Measurements from ENCODE around the gene GCN1. TPM values are rescaled to one million over a fixed set of nuclear protein-coding genes. Genes with fewer than 3 reads are reported as not detected.
A peak's percentile ranks its signal among the peaks of the same experiment; 100 is the strongest.

GCN1 gene
- total RNA-seq, 6 donors from 2014 or later = 48.1 to 140 (median 69.6) TPM

DNA sequence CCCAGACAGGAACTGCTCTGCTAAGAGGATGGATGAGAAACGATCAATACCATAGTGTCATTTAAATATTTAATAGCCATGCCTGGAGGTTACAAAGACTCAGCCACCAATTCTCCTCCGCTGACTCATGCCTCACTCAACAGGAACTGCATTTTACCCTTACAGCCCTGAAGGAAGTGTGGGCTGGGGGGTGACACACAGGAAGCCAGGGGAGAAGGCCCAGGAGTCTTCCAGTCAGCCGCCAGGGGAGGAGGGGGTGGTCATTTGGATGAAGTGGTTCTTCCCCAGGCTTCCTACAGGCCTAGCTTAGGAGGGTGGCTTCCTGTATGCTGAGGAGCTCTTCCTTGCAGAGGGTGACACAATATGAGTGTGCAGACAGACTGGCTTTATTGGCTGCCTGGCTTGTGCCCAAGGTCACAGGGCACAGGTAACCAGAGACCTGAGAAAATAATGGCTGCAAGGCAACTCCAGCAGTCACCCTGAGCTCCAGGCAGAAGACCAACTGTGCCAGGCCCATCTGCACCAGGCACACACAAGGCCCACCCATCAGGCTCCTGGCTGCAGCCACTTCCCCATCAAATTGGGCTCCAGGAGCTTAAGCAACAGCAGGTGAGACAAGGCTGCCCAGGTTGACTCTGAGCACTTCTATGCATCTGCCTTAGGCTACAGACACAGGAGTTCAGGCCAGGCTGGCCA lies 36.9 kb upstream of the GCN1 start:
- TF ChIP-seq POLR2A (IDR thresholded peaks at IDR 0.05) = no peak
- TF ChIP-seq EP300 (IDR thresholded peaks at IDR 0.05) = peak in 2 of 4 donors; percentile 44
- TF ChIP-seq POLR2AphosphoS5 (IDR thresholded peaks at IDR 0.05) = peak; percentile 73 to 98
- TF ChIP-seq, protein P1, sequence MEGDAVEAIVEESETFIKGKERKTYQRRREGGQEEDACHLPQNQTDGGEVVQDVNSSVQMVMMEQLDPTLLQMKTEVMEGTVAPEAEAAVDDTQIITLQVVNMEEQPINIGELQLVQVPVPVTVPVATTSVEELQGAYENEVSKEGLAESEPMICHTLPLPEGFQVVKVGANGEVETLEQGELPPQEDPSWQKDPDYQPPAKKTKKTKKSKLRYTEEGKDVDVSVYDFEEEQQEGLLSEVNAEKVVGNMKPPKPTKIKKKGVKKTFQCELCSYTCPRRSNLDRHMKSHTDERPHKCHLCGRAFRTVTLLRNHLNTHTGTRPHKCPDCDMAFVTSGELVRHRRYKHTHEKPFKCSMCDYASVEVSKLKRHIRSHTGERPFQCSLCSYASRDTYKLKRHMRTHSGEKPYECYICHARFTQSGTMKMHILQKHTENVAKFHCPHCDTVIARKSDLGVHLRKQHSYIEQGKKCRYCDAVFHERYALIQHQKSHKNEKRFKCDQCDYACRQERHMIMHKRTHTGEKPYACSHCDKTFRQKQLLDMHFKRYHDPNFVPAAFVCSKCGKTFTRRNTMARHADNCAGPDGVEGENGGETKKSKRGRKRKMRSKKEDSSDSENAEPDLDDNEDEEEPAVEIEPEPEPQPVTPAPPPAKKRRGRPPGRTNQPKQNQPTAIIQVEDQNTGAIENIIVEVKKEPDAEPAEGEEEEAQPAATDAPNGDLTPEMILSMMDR (IDR thresholded peaks at IDR 0.05) = peak in 4 of 6 experiments; percentile 11 to 68 (median 34)
- Histone ChIP-seq H3K27ac (peak overlapping the region; percentile 91 to 93 (median 92)), H3K9me3 (no peaks in the 10 kb centered on the region), H3K4me3 (no peak overlapping the region), H3K36me3 (peaks cover 0 to 6% (median 0%) of the 10 kb centered on the region in 4 donors), H3K27me3 (no peaks in the 10 kb centered on the region), H3K4me1 (peaks cover 95 to 99% (median 96%) of the 10 kb centered on the region in 4 donors)
- ATAC-seq (ENCODE audit: low FRiP score in 2 of 2) = peak; percentile 3 to 24
- WGBS, 2 donors = 33 to 36% methylated on average over 2 to 3 of the region's 3 CpGs
- DNase-seq = peak in 1 of 2 donors; percentile 85

DNA sequence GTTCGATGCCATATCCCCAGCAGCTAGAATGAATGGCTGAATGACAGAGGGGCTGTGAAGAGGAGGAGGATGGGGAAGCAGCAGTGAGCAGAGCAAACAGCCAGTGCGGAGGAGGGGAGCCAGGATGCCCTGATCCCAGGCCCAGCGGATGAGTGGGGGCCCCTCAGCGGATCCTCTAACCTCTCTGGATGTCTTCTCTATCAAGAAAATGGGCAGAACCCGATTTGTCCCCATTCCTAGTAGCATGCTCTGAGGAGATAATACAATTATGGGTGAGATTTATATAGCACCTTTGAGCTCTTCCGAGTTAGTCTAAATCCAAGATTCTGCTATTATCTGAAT lies 36.4 kb upstream of the GCN1 start:
- Histone ChIP-seq H3K4me3 (peak overlapping the region in 1 of 4 donors; percentile 18), H3K36me3 (peaks cover 0 to 11% (median 0%) of the 10 kb centered on the region in 4 donors), H3K27ac (peak overlapping the region; percentile 91 to 93 (median 92)), H3K9me3 (no peaks in the 10 kb centered on the region), H3K4me1 (peaks cover 95 to 99% (median 96%) of the 10 kb centered on the region in 4 donors), H3K27me3 (no peaks in the 10 kb centered on the region)
- TF ChIP-seq, protein P1 (IDR thresholded peaks at IDR 0.05) = no peak
- TF ChIP-seq POLR2A (IDR thresholded peaks at IDR 0.05) (no peak), POLR2AphosphoS5 (IDR thresholded peaks at IDR 0.05) (no peak), EP300 (IDR thresholded peaks at IDR 0.05) (no peak)
- ATAC-seq (ENCODE audit: low FRiP score in 2 of 2) = no peak
- 50 to 53% methylated on average over 6 of the region's 6 CpGs for WGBS, 2 donors
- no peak for DNase-seq

DNA sequence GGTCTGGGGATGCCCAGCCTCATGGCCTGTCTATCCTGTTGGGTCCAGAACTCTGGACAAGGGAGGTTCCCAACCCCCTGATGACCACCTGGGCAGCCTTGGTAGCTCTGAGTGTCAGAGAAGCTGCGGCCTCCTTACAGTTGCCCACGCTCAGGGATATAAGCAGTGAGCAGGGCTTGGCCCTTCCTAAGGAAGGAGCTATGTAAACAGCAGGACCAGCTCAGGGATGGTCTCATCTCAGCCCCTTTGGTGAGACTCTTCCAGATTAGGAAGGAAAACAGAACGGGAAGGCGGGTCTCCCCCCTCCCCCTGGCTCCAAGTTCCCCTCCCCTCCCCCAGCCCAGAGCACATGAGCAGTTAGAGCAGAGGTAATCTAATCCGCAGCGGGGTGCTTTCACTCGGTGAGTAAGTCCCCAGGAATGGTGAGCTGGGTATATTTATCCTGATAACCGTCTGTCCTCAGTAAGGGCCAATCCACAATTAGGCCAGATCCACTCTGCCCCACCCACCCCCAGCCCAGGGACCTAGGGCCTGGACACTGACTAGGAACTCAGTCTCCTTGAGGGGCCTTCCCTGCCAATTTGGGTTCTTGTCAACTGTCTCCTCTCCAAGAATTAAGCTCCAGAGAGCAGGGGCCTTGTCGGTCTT lies 35.9 kb upstream of the GCN1 start:
- Histone ChIP-seq H3K27ac (peak overlapping the region; percentile 91 to 93 (median 92)), H3K27me3 (no peaks in the 10 kb centered on the region), H3K4me3 (peak overlapping the region in 1 of 4 donors; percentile 18), H3K36me3 (peaks cover 0 to 11% (median 0%) of the 10 kb centered on the region in 4 donors), H3K9me3 (no peaks in the 10 kb centered on the region), H3K4me1 (peaks cover 95 to 99% (median 96%) of the 10 kb centered on the region in 4 donors)
- WGBS, 2 donors = 31 to 39% methylated on average over 5 to 9 of the region's 9 CpGs
- DNase-seq (peak in 1 of 2 donors; percentile 72), ATAC-seq (ENCODE audit: low FRiP score in 2 of 2) (peak; percentile 46 to 65)
- TF ChIP-seq, protein P1 (IDR thresholded peaks at IDR 0.05) = no peak
- peak; percentile 12 to 34 for TF ChIP-seq POLR2AphosphoS5 (IDR thresholded peaks at IDR 0.05)

DNA sequence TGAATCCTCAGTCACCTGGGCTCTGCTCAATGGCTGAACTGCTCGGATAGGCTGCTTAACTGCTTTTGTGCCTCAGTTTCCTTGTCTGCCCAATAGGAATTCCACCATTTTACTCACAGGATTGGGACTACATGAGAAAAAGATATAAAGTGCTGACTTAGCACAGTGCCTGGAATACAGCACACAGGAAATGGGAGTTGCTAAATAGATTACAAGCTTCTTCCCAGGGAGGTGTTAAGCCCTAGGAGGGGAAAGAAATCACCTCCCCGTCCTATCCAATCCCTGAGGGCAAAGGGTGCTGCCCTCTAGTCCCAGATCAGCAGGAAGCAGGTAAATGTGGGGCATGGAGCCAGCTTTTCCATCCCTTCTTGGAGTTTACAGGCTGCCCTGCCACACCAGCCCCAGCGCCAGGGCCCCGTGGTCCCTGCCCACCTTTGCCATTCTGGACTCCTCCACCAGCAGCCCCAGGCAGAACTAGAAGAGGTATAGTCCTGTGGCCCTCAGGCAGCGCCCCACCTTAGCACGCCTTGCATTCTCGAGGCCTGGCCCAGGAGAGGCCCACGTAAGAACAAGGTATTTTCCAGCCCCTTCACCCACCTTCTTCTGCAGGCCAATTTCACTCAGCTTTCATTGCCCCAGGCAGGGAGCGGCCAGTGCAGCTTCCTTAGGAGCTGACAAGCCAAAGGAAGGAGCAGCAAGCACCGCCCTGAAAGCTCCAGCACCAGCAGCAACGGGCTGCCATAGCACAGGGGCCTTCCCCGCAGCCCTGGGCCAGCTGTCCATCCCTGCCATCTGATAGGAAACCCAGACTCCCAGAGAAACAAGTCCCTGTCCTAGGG lies 35.2 kb upstream of the GCN1 start:
- no peaks in the 10 kb centered on the region for H3K9me3 ChIP-seq
- peak overlapping the region in 1 of 4 donors; percentile 16 for H3K4me3 ChIP-seq
- no peaks in the 10 kb centered on the region for H3K27me3 ChIP-seq
- H3K36me3 ChIP-seq = peaks cover 0 to 11% (median 0%) of the 10 kb centered on the region in 4 donors
- WGBS, 2 donors = 36 to 48% methylated on average over 11 to 12 of the region's 12 CpGs
- TF ChIP-seq EP300 (IDR thresholded peaks at IDR 0.05) = no peak
- DNase-seq (peak in 1 of 2 donors; percentile 79), ATAC-seq (ENCODE audit: low FRiP score in 2 of 2) (peak in 1 of 2 donors; percentile 0)
- H3K4me1 ChIP-seq = peaks cover 95 to 100% (median 97%) of the 10 kb centered on the region in 4 donors
- peak overlapping the region; percentile 91 to 93 (median 92) for H3K27ac ChIP-seq

DNA sequence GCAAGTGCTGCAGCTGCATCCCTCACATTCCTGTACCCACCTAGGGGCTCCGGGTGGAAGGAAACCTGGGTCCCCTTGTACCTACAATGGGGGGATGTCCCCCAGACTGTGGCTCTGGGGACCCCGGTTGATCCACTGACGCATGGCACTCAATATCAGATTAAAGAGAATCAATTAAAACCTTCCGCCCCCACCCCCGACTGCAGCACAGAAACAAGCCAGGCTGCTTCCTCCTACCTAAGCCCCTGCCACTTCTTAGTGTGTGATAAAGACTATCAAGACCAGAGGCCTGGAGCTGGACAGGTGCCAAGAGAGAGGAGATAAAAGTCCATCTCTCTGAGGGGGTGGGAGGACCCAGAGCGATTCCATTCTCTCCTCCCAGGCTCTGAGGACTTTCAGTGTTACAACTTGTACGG lies 34.6 kb upstream of the GCN1 start:
- DNase-seq (no peak), ATAC-seq (ENCODE audit: low FRiP score in 2 of 2) (no peak)
- Histone ChIP-seq H3K9me3 (no peaks in the 10 kb centered on the region), H3K27me3 (no peaks in the 10 kb centered on the region), H3K4me1 (peaks cover 94 to 99% (median 97%) of the 10 kb centered on the region in 4 donors), H3K36me3 (peaks cover 0 to 14% (median 1%) of the 10 kb centered on the region in 4 donors), H3K27ac (peak overlapping the region; percentile 91 to 93 (median 92)), H3K4me3 (peak overlapping the region in 1 of 4 donors; percentile 20)
- WGBS, 2 donors = 51 to 53% methylated on average over 6 to 7 of the region's 7 CpGs
- TF ChIP-seq POLR2AphosphoS5 (IDR thresholded peaks at IDR 0.05) (no peak), EP300 (IDR thresholded peaks at IDR 0.05) (no peak), POLR2A (IDR thresholded peaks at IDR 0.05) (no peak)
- TF ChIP-seq, protein P1 (IDR thresholded peaks at IDR 0.05) = no peak

All from upper lobe of left lung (tissue), 6 donors.